Stimulated activated CD8-positive, alpha-beta memory T cell treated with anti-CD3 and anti-CD28 coated beads, Interleukin-15, amount 100 ng/mL, for 1 hour (primary cell): ENCODE results near the gene RAPGEF2.

ENCODE experiments used
- DNase-seq: peaks from one replicate; pipeline ENCODE4 v3.0.0-alpha.2; 2020; ENCODE audit warnings: low read depth

Gene RAPGEF2

GRCh38 chr4:159197885-159198269, 95.0 kb downstream of the RAPGEF2 start:
- DNase-seq: no peak

GRCh38 chr4:159199826-159200225, 96.9 kb downstream of the RAPGEF2 start:
- no peak for DNase-seq

DNA sequence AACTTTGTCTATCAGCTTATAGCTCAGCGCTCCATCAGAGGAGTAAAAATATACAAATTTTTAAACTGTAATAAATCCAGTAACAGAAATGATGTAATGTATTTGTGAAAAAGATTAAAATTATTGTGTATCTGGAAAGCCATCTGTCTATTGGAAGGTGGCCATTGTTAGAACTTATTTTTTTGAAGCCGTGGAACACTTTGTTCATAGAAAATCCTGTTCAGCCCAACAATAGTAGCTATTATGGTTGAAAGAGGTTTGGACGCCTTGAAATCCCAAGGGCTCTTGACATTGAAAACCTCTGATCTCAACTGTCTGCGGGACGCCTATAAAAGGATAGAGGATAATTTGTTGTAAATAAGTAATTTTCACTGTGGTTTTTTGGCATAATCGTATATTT, 98.3 kb downstream of the RAPGEF2 start:
- no peak for DNase-seq

- no peak for DNase-seq
These were observed 101.7 kb downstream of the RAPGEF2 start for GRCh38 chr4:159204566-159204965.

DNA sequence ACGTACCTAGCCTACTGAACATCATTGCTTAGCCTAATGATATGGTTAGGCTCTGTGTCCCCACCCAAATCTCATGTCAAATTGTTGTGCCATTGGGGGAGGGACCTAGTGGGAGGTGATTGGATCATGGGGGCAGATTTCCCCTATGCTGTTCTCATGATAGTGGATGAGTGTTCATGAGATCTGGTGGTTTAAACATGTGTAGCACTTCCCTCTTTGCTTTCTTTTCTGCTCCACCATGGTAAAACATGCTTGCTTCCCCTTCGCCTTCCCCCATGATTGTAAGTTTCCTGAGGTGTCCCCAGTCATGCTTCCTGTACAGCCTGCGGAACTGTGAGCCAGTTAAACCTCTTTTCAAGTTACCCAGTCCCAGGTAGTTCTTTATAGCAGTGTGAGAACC, 102.6 kb downstream of the RAPGEF2 start:
- DNase-seq: no peak

DNA sequence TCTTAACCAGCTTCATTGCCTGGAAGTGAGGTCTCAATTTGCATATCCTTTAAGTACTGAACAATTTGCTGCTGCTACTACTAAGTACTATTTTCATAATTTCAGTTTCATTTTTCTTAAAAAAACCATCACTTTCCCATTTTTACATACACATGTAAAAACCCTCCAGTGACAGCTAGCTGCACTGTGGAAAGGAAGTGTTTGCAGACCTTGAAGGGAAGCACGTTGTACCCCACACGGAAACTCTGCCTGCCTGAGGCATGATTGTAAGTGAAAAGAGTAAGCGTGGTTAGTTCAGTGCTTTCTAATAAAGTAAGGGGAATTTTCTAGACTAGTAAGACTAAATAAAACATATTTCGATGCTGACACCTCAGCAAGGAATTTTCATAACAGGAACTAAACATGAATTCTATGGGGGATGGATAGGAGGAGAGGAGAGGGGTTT, 103.6 kb downstream of the RAPGEF2 start:
- no peak for DNase-seq

DNA sequence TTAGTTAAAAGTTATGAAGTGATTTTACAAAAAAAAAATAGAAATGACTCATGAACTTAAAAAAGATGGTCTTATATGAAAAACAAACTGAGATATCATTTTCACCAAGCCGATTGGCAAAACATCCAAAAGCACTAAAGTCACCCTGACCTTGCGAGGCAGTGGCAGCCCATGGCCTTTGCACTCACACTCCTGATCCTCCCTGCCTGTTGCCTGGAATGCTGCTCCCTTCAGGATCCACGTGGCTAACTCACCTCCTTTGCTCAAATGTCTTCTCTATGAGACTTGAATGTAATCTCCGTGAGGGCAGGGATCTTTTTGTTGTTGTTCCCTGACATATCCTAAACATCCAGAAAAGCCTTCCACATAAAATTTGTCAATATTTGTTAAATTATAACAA, 106.4 kb downstream of the RAPGEF2 start:
- DNase-seq: no peak

GRCh38 chr4:159210975-159211374, 108.1 kb downstream of the RAPGEF2 start:
- DNase-seq: no peak

DNA sequence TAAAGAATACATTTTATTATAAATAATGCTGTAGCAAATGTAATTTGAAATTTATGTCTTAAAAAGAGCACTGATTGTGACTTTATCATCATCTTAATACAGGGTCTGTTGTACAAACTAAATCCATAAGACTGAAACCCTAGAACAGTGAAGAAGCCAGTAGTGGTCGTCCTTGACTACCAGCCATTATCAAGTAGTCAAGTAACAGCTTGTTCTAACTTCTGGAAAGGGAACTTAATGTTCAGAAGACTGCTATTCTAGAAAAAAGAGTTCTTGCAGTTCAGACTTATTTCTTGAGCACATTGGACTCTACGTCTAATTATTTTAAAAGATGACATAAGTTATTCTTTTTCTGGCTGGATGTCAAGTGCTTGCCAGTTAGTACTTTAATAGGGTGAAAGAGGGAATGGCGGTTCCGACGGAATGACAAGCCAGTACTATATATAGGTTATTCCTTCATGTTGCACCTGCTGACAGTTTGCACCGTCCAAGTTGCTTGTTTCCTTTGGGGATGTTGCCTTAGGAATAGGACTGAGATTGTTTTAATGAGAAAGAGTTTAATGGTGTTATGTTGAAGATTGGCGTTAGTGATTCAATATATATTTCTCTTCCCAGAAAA, 109.9 kb downstream of the RAPGEF2 start:
- DNase-seq: no peak

DNA sequence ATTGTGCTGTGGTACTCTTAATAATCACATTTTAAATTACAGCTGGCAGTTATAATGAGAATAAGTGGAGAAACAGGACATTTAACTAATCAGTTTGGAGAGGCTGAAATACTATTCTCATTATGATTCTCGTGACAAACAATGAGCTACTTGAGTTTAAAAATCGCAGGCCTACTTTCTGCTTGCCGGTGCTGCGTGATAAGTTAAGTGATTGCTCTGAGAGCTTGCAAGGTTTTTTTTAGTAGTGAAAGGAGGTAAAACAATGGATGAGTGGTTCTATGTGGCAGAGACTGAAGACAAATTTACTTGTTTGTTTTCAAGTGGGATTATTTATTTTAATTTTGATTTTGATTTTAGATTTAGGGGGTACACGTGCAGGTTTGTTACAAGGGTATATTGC, 114.0 kb downstream of the RAPGEF2 start:
- no peak for DNase-seq

GRCh38 chr4:159219862-159220261, 117.0 kb downstream of the RAPGEF2 start:
- no peak for DNase-seq

DNA sequence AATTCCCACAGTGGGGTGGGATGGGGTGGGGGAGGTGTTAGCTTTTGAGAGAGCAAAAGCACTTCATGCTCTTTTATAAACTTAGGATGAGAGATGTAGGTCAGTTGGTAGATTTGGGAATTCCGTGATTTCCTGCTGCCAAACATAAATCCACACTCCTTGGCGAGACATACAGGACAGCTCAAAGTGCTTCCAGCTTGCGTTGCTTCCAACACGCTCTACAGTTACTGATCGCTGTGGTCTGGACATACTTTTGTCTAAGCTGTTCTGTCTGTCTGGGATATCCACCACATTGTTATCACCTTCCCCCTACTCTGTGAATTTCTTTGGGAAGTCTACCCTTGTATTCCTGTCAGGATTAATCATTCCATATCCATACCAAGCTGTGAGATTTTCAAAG, 117.5 kb downstream of the RAPGEF2 start:
- no peak for DNase-seq

GRCh38 chr4:159221280-159221679, 118.4 kb downstream of the RAPGEF2 start:
- no peak for DNase-seq

DNA sequence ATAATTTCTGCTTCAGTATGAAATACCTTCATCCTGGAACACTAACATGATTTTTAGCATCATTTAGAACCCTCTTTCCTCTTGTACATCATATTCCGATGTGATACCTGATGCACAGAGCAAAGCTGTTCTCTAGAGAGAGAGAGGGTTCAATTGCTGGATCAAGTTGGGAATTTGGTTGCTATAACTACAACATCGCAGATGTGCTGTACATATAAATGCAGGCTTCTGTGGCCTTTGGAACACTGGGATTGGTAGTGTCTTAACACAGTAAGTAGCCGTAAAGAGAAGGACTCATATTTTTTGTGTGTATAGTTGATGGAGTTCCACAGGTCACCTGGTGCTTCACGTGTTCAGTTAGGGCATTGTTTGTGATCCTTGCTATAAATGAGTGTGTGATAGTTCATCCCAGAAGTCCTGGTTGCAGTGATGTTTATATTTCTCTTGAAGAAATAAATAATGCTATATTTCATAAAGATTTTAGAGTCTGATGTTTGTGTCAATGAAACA, 119.2 kb downstream of the RAPGEF2 start:
- no peak for DNase-seq

GRCh38 chr4:159224408-159224807, 121.5 kb downstream of the RAPGEF2 start:
- no peak for DNase-seq

DNA sequence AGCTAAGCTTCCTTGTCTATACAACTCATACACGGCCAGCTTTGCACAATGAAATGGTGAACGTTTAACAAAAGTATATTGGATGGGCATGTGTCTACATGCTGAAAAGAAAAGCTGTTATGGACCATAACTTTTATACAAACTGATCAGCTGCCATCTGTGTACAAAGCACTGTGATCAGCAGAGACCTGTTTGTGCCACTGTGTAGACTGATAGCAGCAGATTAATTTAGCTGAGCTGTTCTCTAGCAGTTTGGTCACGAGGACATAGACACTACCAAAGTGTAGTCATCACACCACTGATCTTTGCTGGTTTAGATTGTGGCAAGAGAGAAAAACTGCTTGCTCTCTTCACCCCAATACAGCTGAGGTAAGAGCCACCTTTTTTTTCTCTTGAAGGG, 124.5 kb downstream of the RAPGEF2 start:
- no peak for DNase-seq

- no peak for DNase-seq
These were observed 125.1 kb downstream of the RAPGEF2 start for GRCh38 chr4:159227984-159228383.

GRCh38 chr4:159229164-159229563, 126.3 kb downstream of the RAPGEF2 start:
- no peak for DNase-seq

- DNase-seq: no peak
These were observed 129.7 kb downstream of the RAPGEF2 start for GRCh38 chr4:159232465-159233106.

DNA sequence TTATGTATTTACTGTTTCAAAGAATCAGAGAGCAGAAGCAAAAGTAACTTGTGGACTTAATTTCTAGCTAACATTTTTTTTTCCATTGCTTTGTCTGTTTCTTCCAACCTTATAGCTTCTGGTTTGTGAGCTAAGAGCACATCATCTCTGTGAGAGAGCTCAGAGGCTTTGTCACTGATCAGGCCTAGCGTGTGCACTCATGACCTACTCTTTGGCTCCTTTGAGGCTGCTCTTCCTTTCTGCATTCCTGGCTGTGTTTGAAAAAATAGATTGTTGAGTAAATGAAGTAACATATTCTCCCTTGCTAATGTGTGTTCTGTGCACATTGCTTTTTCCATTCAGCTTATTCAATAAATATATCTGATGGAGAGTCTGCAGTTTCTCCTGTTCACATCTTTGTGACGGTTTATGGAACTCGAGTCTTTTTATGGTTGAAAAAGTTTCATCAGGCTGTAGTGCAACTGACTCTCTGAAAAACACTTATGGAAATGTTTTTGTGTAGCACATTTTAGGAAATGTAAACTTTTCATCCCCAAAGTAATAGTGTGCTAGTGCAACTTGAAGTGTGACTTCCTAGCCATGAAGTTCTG, 133.0 kb downstream of the RAPGEF2 start:
- no peak for DNase-seq

- no peak for DNase-seq
These were observed 135.1 kb downstream of the RAPGEF2 start for GRCh38 chr4:159237975-159238374.

DNA sequence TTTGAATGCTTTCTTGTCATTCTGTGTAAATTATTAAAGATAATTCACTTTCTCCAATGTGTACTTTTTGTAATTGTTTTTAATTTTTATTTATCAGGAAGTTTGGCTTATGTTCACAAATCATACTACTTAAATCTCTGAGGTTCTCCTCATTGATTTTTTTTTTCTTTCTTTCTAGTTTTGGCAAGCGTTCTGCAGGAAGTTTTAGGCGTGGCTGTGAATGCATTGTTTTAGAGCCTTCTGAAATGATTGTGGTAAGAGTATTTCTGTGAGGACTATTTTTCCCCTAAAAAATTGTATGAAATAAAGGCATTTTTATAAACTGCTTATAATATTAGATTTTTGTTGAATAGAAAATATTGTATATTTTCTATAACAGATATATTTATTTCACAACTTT, 135.8 kb downstream of the RAPGEF2 start:
- DNase-seq: no peak

DNA sequence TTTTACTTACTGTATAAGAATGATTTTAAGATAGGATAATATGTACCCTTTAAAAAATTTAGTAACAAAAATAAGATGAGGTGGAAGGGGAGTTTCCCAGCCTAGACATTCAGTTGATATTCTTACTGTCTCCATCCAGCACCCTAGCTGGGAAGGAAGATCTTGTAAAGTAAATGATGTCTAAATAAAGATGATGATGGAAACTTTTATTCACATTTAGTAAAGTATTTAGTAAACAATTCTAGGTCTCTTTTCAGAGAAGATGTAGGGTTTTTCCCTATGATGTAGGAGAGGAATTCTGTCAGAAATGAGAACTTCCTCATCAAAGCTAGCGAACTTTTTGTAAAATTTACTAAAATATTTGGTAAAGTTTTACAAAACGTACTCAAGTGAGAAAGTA, 136.8 kb downstream of the RAPGEF2 start:
- no peak for DNase-seq

GRCh38 chr4:159240046-159240445, 137.2 kb downstream of the RAPGEF2 start:
- DNase-seq: no peak
